Type B pancreatic cell (in vitro differentiated cells): Measurements from ENCODE around the gene C17orf67. TPM values are rescaled to one million over a fixed set of nuclear protein-coding genes. Genes with fewer than 3 reads are reported as not detected.

Experiments used
- DNase-seq: peaks from one replicate; pipeline ENCODE4 v3.0.0; 2021; ENCODE audit warnings: mixed read lengths; ENCODE audit not compliant: unreplicated experiment; ENCODE audit errors: extremely low spot score
- H3K27ac Mint-ChIP-seq: 2 replicates; pipeline ENCODE4 v1.8.0; 2021; ENCODE audit warnings: mild to moderate bottlenecking, mixed read lengths
- H3K27me3 Mint-ChIP-seq: 2 replicates; pipeline ENCODE4 v1.8.0; 2021; ENCODE audit warnings: mixed read lengths
- H3K36me3 Mint-ChIP-seq: 2 replicates; pipeline ENCODE4 v1.8.0; 2021; ENCODE audit warnings: mixed read lengths
- H3K4me1 Mint-ChIP-seq: one replicate; pipeline ENCODE4 v1.8.0; 2021; ENCODE audit warnings: mixed read lengths; ENCODE audit not compliant: unreplicated experiment
- H3K4me3 Mint-ChIP-seq: 2 replicates; pipeline ENCODE4 v1.8.0; 2021; ENCODE audit warnings: mild to moderate bottlenecking, mixed read lengths
- H3K9me3 Mint-ChIP-seq: 2 replicates; pipeline ENCODE4 v1.8.0; 2021; ENCODE audit warnings: mixed read lengths
- total RNA-seq: library from RNA; stranded (reverse); gene quantifications from 2 replicates; pipeline ENCODE4 v1.2.1, GENCODE V29; 2021; ENCODE audit warnings: low replicate concordance
- TF ChIP-seq, protein P1 (sequence below): fragments of 200-600 bp; sonication (generic); conservative IDR thresholded peaks from 2 replicates; pipeline ENCODE4 v1.5.0; 2021; ENCODE audit warnings: antibody characterized with exemption, mild to moderate bottlenecking

Gene C17orf67
- total RNA-seq, 1 donor from 2014 or later = 4.1 TPM

DNA sequence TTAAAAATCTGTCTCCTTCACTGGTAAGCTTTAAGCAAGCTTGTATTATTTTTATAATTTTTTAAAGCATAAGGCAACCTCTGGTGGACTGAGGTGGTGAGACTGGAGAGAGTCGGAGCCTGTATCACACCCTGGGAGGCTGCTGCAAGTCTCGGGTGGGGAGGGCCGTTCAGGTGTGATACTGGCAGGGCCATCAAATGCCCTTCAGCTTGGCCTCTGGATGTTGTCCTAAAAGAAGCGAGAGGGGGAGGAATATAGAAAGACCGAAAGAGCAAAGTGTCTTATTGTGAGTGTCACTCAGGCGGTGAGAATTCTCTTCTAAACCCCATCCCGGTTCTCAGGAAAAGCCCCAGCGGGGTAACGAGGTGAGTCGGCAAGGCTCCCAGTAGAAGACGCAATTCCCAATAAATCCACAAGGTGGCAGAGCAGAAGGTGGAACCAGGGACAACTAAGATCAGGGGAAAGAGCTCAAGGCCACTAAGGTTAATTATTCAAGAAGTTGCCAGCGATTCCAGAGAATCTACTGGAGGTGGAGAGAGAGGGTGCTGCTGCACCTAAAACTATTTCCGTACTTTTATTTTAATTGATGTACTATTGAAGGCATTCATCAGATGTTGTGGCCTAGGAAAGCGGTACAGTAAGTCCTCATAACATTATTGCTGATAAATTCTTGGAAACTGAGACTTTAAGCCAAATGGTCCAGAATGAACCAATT lies 14.1 kb downstream of the C17orf67 start:
- Mint-ChIP-seq H3K27me3 (peaks cover 13% of the 10 kb centered on the region), H3K36me3 (no peaks in the 10 kb centered on the region), H3K27ac (no peak overlapping the region), H3K4me3 (no peak overlapping the region), H3K9me3 (no peaks in the 10 kb centered on the region), H3K4me1 (peaks cover 14% of the 10 kb centered on the region)
- no peak for DNase-seq
- TF ChIP-seq, protein P1, sequence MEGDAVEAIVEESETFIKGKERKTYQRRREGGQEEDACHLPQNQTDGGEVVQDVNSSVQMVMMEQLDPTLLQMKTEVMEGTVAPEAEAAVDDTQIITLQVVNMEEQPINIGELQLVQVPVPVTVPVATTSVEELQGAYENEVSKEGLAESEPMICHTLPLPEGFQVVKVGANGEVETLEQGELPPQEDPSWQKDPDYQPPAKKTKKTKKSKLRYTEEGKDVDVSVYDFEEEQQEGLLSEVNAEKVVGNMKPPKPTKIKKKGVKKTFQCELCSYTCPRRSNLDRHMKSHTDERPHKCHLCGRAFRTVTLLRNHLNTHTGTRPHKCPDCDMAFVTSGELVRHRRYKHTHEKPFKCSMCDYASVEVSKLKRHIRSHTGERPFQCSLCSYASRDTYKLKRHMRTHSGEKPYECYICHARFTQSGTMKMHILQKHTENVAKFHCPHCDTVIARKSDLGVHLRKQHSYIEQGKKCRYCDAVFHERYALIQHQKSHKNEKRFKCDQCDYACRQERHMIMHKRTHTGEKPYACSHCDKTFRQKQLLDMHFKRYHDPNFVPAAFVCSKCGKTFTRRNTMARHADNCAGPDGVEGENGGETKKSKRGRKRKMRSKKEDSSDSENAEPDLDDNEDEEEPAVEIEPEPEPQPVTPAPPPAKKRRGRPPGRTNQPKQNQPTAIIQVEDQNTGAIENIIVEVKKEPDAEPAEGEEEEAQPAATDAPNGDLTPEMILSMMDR = peak; percentile 91

DNA sequence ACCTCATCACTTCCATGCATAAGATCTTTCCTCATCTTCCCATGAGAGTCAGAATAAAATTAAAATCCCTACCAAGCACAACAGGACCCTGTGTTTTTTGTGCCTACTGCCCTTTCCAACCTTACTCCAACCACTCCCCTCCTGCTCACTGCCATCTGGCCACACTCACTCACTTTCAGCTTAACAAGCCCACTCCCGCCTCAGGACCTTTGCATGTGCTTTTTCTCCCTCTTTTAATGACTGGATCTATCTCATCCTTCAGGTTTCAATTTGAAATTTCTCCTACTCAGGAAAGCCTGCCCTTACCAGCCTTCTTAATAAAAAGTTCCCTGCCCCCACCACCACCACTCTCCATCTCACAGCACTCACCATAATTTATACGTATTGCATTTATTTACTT lies 14.7 kb downstream of the C17orf67 start:
- H3K27ac Mint-ChIP-seq = no peak overlapping the region
- TF ChIP-seq, protein P1 = no peak
- peaks cover 11% of the 10 kb centered on the region for H3K4me1 Mint-ChIP-seq
- H3K27me3 Mint-ChIP-seq = peaks cover 17% of the 10 kb centered on the region
- H3K9me3 Mint-ChIP-seq = no peaks in the 10 kb centered on the region
- DNase-seq = no peak
- no peaks in the 10 kb centered on the region for H3K36me3 Mint-ChIP-seq
- H3K4me3 Mint-ChIP-seq = no peak overlapping the region

DNA sequence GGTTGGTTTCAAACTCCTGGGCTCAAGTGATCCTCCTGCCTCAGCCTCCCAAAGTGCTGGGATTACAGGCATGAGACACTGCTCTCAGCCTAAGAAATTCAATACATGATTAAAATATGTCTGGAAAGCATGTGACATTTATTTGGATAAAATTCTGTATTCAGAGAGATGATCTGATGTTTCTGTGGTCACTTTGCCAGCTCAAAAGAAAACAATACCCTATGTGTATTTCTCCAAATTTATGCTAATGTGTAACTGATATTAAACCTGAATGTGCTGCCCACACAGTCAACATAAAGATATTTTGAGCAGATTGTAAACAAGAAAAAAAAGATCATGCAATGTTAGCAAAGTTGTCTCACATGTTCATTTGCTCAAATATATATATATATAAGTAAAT lies 16.7 kb downstream of the C17orf67 start:
- H3K36me3 Mint-ChIP-seq = no peaks in the 10 kb centered on the region
- H3K27me3 Mint-ChIP-seq = peaks cover 26% of the 10 kb centered on the region
- peaks cover 15% of the 10 kb centered on the region for H3K4me1 Mint-ChIP-seq
- TF ChIP-seq, protein P1 = no peak
- H3K9me3 Mint-ChIP-seq = no peaks in the 10 kb centered on the region
- DNase-seq = no peak
- no peak overlapping the region for H3K27ac Mint-ChIP-seq
- H3K4me3 Mint-ChIP-seq = no peak overlapping the region

DNA sequence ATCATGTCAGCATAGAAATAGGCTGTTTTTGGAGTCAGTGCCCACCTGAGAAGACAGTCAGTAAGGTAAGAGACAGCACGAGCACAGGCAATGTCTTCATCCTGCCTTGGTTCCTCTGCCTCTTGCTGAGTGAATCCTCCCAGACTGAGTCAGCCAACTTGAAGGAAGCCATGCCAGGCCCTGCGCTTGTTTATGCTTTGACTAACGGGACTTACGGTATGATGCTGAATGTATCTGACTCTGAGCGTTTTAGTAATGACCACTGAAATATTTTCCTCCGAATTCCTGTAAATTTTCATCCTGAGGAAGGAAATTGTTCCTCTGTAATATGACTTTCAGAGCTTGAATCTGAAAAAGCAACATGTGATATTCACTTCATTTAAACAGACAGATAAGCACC lies 18.0 kb downstream of the C17orf67 start:
- DNase-seq = no peak
- H3K9me3 Mint-ChIP-seq = no peaks in the 10 kb centered on the region
- H3K27me3 Mint-ChIP-seq = peaks cover 26% of the 10 kb centered on the region
- H3K4me1 Mint-ChIP-seq = peaks cover 15% of the 10 kb centered on the region
- TF ChIP-seq, protein P1 = no peak
- H3K36me3 Mint-ChIP-seq = no peaks in the 10 kb centered on the region
- H3K4me3 Mint-ChIP-seq = no peak overlapping the region
- H3K27ac Mint-ChIP-seq = no peak overlapping the region

DNA sequence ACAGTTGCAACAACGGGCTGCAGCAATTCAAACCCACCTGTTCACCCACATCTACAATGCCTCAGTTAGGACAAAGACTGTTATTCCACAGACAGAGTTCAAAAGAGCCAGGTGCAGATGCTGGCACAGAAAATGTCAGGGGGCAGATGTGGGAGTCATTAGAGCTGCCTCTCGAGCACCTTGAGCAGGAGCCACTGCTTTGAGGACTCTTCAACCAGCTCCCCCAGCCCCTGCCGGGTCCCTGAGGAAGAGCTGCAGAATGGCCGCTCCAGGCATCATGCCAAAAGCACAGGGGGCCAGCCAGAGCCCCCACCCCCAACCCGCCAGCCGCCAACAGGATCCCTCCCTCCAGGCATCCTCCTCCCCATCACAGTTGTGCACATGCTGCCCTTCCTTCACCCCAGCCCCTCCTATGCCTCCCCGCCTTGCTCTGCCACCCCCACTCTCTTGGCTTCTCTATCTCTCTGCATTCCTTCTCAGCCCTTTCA lies 20.8 kb downstream of the C17orf67 start:
- H3K4me1 Mint-ChIP-seq = peaks cover 4% of the 10 kb centered on the region
- H3K27ac Mint-ChIP-seq = no peak overlapping the region
- no peak overlapping the region for H3K4me3 Mint-ChIP-seq
- TF ChIP-seq, protein P1 = no peak
- DNase-seq = no peak
- H3K9me3 Mint-ChIP-seq = no peaks in the 10 kb centered on the region
- H3K36me3 Mint-ChIP-seq = no peaks in the 10 kb centered on the region
- H3K27me3 Mint-ChIP-seq = peaks cover 23% of the 10 kb centered on the region
